Immature natural killer cell (primary cell): ENCODE results near the gene DIPK1B. TPM values are rescaled to one million over a fixed set of nuclear protein-coding genes. Genes with fewer than 3 reads are reported as not detected.

ENCODE experiments used
- DNase-seq, 3 donors: peaks; one replicate each; pipeline ENCODE4 v3.0.0; 2022; ENCODE audit warnings: mixed read lengths in 1 of 3
- H3K27ac Mint-ChIP-seq, 6 donors: one replicate each; pipeline ENCODE4 v1.8.0; 2020; ENCODE audit warnings: mixed read lengths in 6 of 6, mild to moderate bottlenecking in 5 of 6, inconsistent platforms in 4 of 6, moderate library complexity in 3 of 6
- H3K27me3 Mint-ChIP-seq, 3 donors: one replicate each; pipeline ENCODE4 v1.8.0; 2020 to 2021; ENCODE audit warnings: low read depth in 3 of 3, mild to moderate bottlenecking in 3 of 3, mixed read lengths in 3 of 3, moderate library complexity in 3 of 3, inconsistent platforms in 1 of 3
- H3K36me3 Mint-ChIP-seq, 3 donors: one replicate each; pipeline ENCODE4 v1.8.0; 2020; ENCODE audit warnings: mixed read lengths in 3 of 3, inconsistent platforms in 2 of 3, mild to moderate bottlenecking in 2 of 3
- H3K4me1 Mint-ChIP-seq, 2 donors: one replicate each; pipeline ENCODE4 v1.8.0; 2020; ENCODE audit warnings: inconsistent platforms in 2 of 2, mild to moderate bottlenecking in 2 of 2, mixed read lengths in 2 of 2, moderate library complexity in 1 of 2
- H3K4me3 Mint-ChIP-seq, 5 donors: one replicate each; pipeline ENCODE4 v1.8.0; 2020; ENCODE audit warnings: mild to moderate bottlenecking in 5 of 5, mixed read lengths in 5 of 5, inconsistent platforms in 3 of 5, moderate library complexity in 3 of 5
- H3K9me3 Mint-ChIP-seq, 6 donors: one replicate each; pipeline ENCODE4 v1.8.0; 2020; ENCODE audit warnings: mild to moderate bottlenecking in 6 of 6, mixed read lengths in 6 of 6, inconsistent platforms in 4 of 6, moderate library complexity in 3 of 6
- polyA plus RNA-seq, 3 donors: library from polyadenylated mRNA; unstranded; fragments of 300-500 nt; fragmentation: Illumina TruSeq; gene quantifications; one replicate each; pipeline ENCODE4 v1.2.3, GENCODE V29; 2021

DIPK1B gene
- polyA plus RNA-seq, 3 donors from 2014 or later: 0.19 TPM; not detected in 2

GRCh38 chr9:136669791-136670464, 42.4 kb upstream of the DIPK1B start:
- DNase-seq: no peak
- Mint-ChIP-seq H3K27me3 (peaks cover 0 to 3% (median 0%) of the 10 kb centered on the region in 3 donors), H3K36me3 (no peaks in the 10 kb centered on the region), H3K9me3 (no peaks in the 10 kb centered on the region), H3K4me3 (no peak overlapping the region), H3K27ac (no peak overlapping the region), H3K4me1 (peaks cover 0 to under 1% of the 10 kb centered on the region in 2 donors)

DNA sequence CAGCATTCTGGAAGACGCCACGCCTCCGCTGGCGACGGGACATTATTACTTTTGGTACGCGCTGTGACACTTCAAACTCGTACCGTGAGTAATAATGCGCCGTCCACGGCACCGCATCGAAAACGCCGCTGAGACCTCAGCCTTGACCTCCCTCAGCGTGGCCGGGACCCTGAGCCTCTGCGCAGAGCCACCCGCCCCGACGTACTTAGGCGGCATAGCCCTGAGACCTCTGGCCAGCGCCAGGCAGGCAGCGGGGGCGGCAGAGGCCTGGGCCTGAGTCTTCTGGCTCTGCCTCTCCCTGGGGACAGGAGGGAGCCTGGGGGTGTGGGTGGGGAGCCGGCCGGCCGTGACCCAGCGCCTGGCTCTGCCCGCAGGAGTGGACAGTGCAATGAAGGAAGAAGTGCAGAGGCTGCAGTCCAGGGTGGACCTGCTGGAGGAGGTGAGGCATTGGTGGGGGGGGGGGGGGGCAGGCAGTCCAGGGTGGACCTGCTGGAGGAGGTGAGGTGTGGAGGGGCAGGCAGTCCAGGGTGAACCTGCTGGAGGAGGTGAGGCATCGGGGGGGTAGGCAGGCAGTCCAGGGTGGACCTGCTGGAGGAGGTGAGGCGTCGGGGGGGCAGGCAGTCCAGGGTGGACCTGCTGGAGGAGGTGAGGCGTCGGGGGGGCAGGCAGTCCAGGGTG, 41.7 kb upstream of the DIPK1B start:
- peaks cover 0 to 3% (median 0%) of the 10 kb centered on the region in 3 donors for H3K27me3 Mint-ChIP-seq
- no peak overlapping the region for H3K27ac Mint-ChIP-seq
- H3K4me3 Mint-ChIP-seq: no peak overlapping the region
- no peaks in the 10 kb centered on the region for H3K36me3 Mint-ChIP-seq
- H3K9me3 Mint-ChIP-seq: no peaks in the 10 kb centered on the region
- DNase-seq: no peak
- no peaks in the 10 kb centered on the region for H3K4me1 Mint-ChIP-seq

DNA sequence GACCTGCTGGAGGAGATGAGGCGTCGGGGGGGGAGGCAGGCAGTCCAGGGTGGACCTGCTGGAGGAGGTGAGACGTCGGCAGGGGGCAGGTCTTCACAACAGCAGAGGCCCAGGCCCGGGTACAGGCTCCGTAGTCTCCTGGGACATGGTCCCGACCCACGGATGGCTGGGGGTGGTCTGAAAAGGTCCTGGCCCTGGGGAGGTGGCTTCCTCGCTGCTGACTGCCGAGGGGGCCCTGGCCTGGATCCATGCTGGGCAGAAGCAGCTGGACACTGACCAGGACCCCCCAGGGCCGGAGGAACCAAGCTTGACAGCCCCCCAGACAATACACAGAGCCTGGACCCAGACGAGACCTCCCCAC, 41.1 kb upstream of the DIPK1B start:
- no peak for DNase-seq
- Mint-ChIP-seq H3K4me1 (no peaks in the 10 kb centered on the region), H3K36me3 (no peaks in the 10 kb centered on the region), H3K27me3 (peaks cover 0 to 3% (median 0%) of the 10 kb centered on the region in 3 donors), H3K9me3 (no peaks in the 10 kb centered on the region), H3K4me3 (no peak overlapping the region), H3K27ac (no peak overlapping the region)

GRCh38 chr9:136671646-136672430, 40.5 kb upstream of the DIPK1B start:
- Mint-ChIP-seq H3K4me3 (no peak overlapping the region), H3K36me3 (no peaks in the 10 kb centered on the region), H3K4me1 (no peaks in the 10 kb centered on the region), H3K27me3 (no peaks in the 10 kb centered on the region), H3K9me3 (no peaks in the 10 kb centered on the region), H3K27ac (no peak overlapping the region)
- peak in 1 of 3 donors; percentile 21 for DNase-seq

DNA sequence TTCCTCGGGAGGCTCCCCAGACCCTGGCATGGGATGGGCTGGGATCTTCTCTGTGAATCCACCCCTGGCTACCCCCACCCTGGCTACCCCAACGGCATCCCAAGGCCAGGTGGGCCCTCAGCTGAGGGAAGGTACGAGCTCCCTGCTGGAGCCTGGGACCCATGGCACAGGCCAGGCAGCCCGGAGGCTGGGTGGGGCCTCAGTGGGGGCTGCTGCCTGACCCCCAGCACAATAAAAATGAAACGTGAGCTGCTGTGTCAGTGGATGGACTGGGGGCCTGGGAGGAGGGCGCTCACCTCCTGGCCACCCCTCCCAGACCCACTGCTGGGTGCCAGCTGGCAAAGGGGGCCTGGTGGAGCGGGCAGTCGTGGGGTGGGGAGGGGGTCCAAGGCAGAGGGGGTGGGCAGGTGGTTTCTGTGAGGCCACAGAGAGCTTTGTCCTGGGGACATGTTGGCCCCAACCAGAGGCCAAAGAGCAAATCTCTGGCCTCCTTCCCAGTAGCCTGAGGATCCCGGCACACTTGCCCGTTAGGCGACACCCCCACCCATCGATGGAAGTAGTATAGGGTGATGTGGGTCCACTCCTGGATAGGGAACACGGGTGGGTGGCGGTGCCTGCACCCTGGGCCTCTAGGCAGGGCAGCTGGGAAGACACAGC, 39.8 kb upstream of the DIPK1B start:
- Mint-ChIP-seq H3K27me3 (no peaks in the 10 kb centered on the region), H3K4me3 (no peak overlapping the region), H3K9me3 (no peaks in the 10 kb centered on the region), H3K4me1 (no peaks in the 10 kb centered on the region), H3K27ac (no peak overlapping the region), H3K36me3 (no peaks in the 10 kb centered on the region)
- DNase-seq: no peak

GRCh38 chr9:136673088-136673974, 39.0 kb upstream of the DIPK1B start:
- Mint-ChIP-seq H3K27me3 (no peaks in the 10 kb centered on the region), H3K36me3 (no peaks in the 10 kb centered on the region), H3K4me3 (no peak overlapping the region), H3K27ac (no peak overlapping the region), H3K4me1 (no peaks in the 10 kb centered on the region), H3K9me3 (no peaks in the 10 kb centered on the region)
- DNase-seq: no peak

GRCh38 chr9:136673975-136674785, 38.2 kb upstream of the DIPK1B start:
- Mint-ChIP-seq H3K4me1 (no peaks in the 10 kb centered on the region), H3K27me3 (no peaks in the 10 kb centered on the region), H3K27ac (no peak overlapping the region), H3K36me3 (no peaks in the 10 kb centered on the region), H3K4me3 (no peak overlapping the region), H3K9me3 (no peaks in the 10 kb centered on the region)
- DNase-seq: no peak

GRCh38 chr9:136674786-136675349, 37.5 kb upstream of the DIPK1B start:
- no peaks in the 10 kb centered on the region for H3K9me3 Mint-ChIP-seq
- no peak overlapping the region for H3K27ac Mint-ChIP-seq
- no peaks in the 10 kb centered on the region for H3K4me1 Mint-ChIP-seq
- H3K27me3 Mint-ChIP-seq: no peaks in the 10 kb centered on the region
- no peak for DNase-seq
- no peaks in the 10 kb centered on the region for H3K36me3 Mint-ChIP-seq
- no peak overlapping the region for H3K4me3 Mint-ChIP-seq

GRCh38 chr9:136675477-136676296, 36.7 kb upstream of the DIPK1B start:
- no peaks in the 10 kb centered on the region for H3K27me3 Mint-ChIP-seq
- no peak overlapping the region for H3K4me3 Mint-ChIP-seq
- DNase-seq: no peak
- no peak overlapping the region for H3K27ac Mint-ChIP-seq
- no peaks in the 10 kb centered on the region for H3K4me1 Mint-ChIP-seq
- H3K9me3 Mint-ChIP-seq: no peaks in the 10 kb centered on the region
- no peaks in the 10 kb centered on the region for H3K36me3 Mint-ChIP-seq

- H3K9me3 Mint-ChIP-seq: no peaks in the 10 kb centered on the region
- DNase-seq: no peak
- no peaks in the 10 kb centered on the region for H3K27me3 Mint-ChIP-seq
- H3K27ac Mint-ChIP-seq: no peak overlapping the region
- H3K36me3 Mint-ChIP-seq: no peaks in the 10 kb centered on the region
- H3K4me3 Mint-ChIP-seq: no peak overlapping the region
- no peaks in the 10 kb centered on the region for H3K4me1 Mint-ChIP-seq
Measured at GRCh38 chr9:136676297-136676794, 36.0 kb upstream of the DIPK1B start.

GRCh38 chr9:136676920-136677686, 35.3 kb upstream of the DIPK1B start:
- Mint-ChIP-seq H3K36me3 (no peaks in the 10 kb centered on the region), H3K27ac (no peak overlapping the region), H3K9me3 (no peaks in the 10 kb centered on the region), H3K4me3 (no peak overlapping the region), H3K27me3 (no peaks in the 10 kb centered on the region), H3K4me1 (no peaks in the 10 kb centered on the region)
- no peak for DNase-seq
